Astrocyte (in vitro differentiated cells and primary cell): Measurements from ENCODE around the gene KMT2C. TPM values are rescaled to one million over a fixed set of nuclear protein-coding genes. Genes with fewer than 3 reads are reported as not detected.
"Not testable (repeated sequence)": the region's sequence is repeated elsewhere in the genome, so short reads cannot be mapped to it uniquely, and the experiment has no call there.

Experiments used
- DNase-seq: peaks from one replicate; pipeline ENCODE4 v3.0.0-alpha.2; 2010; ENCODE audit warnings: low read depth
- FAIRE-seq: peaks from 2 replicates; lab custom pipeline; 2011; peaks lifted over from hg19 to GRCh38; lab: Jason Lieb, UNC
- H2AFZ ChIP-seq: 2 replicates; pipeline ENCODE4 v1.6.0; 2012; ENCODE audit warnings: low read depth, low read length, inconsistent platforms
- H3K27ac ChIP-seq: 2 replicates; pipeline ENCODE4 v1.5.1; 2011; ENCODE audit warnings: low read depth, low read length, inconsistent platforms
- H3K27me3 ChIP-seq: 2 replicates; pipeline ENCODE4 v1.6.0; 2011; ENCODE audit warnings: low read length, inconsistent platforms; ENCODE audit not compliant: insufficient read depth
- H3K36me3 ChIP-seq: 2 replicates; pipeline ENCODE4 v1.5.1; 2011; ENCODE audit warnings: low read length, inconsistent platforms; ENCODE audit not compliant: insufficient read depth
- H3K4me1 ChIP-seq: 2 replicates; pipeline ENCODE4 v1.5.1; 2011; ENCODE audit warnings: low read length, inconsistent platforms; ENCODE audit not compliant: insufficient read depth
- H3K4me2 ChIP-seq: 2 replicates; pipeline ENCODE4 v1.6.0; 2012; ENCODE audit warnings: low read length, inconsistent platforms
- H3K4me3 ChIP-seq: 2 replicates; pipeline ENCODE4 v1.5.1; 2011; ENCODE audit warnings: low read depth, mild to moderate bottlenecking, low read length, inconsistent platforms; ENCODE audit not compliant: insufficient read depth
- H3K79me2 ChIP-seq: 2 replicates; pipeline ENCODE4 v1.6.0; 2012; ENCODE audit warnings: mild to moderate bottlenecking, low read length, inconsistent platforms; ENCODE audit not compliant: insufficient read depth
- H3K9ac ChIP-seq: 2 replicates; pipeline ENCODE4 v1.6.0; 2012; ENCODE audit warnings: mild to moderate bottlenecking, low read length, inconsistent platforms
- H3K9me3 ChIP-seq: 2 replicates; pipeline ENCODE4 v1.5.1; 2012; ENCODE audit warnings: low read depth, mild to moderate bottlenecking, low read length, inconsistent platforms; ENCODE audit not compliant: insufficient read depth
- H4K20me1 ChIP-seq: 2 replicates; pipeline ENCODE4 v1.6.0; 2012; ENCODE audit warnings: low read length, inconsistent platforms; ENCODE audit not compliant: insufficient read depth
- H3K27ac Mint-ChIP-seq: one replicate; pipeline ENCODE4 v1.8.0; 2021; ENCODE audit warnings: mild to moderate bottlenecking, mixed read lengths; ENCODE audit not compliant: unreplicated experiment
- H3K27me3 Mint-ChIP-seq: one replicate; pipeline ENCODE4 v1.8.0; 2021; ENCODE audit warnings: low read depth, mixed read lengths; ENCODE audit not compliant: unreplicated experiment
- H3K36me3 Mint-ChIP-seq: one replicate; pipeline ENCODE4 v1.8.0; 2021; ENCODE audit warnings: low read depth, mixed read lengths; ENCODE audit not compliant: unreplicated experiment
- H3K4me1 Mint-ChIP-seq: one replicate; pipeline ENCODE4 v1.8.0; 2021; ENCODE audit warnings: low read depth, mixed read lengths; ENCODE audit not compliant: unreplicated experiment
- H3K4me3 Mint-ChIP-seq: one replicate; pipeline ENCODE4 v1.8.0; 2021; ENCODE audit warnings: mild to moderate bottlenecking, moderate library complexity, mixed read lengths; ENCODE audit not compliant: unreplicated experiment
- H3K9me3 Mint-ChIP-seq: one replicate; pipeline ENCODE4 v1.8.0; 2021; ENCODE audit warnings: mild to moderate bottlenecking, mixed read lengths; ENCODE audit not compliant: unreplicated experiment
- CTCF ChIP-seq: IDR thresholded peaks from 2 replicates; pipeline ENCODE4 v1.5.1; 2011; ENCODE audit warnings: low read depth, mild to moderate bottlenecking, inconsistent platforms, low read length, moderate library complexity; ENCODE audit not compliant: insufficient read depth
- EZH2 ChIP-seq: IDR thresholded peaks from 2 replicates; pipeline ENCODE4 v1.6.1; 2012; ENCODE audit warnings: mild to moderate bottlenecking, low read length, inconsistent platforms; ENCODE audit not compliant: insufficient read depth
- total RNA-seq: library from RNA; stranded (reverse); gene quantifications from 2 replicates; pipeline ENCODE4 v1.2.1, GENCODE V29; 2021

The KMT2C gene
- total RNA-seq, 1 donor from 2014 or later: 59.0 TPM

- H3K9ac ChIP-seq, H3K27me3 Mint-ChIP-seq, H3K27me3 ChIP-seq, H2AFZ ChIP-seq, H3K36me3 Mint-ChIP-seq, H3K36me3 ChIP-seq, H3K4me2 ChIP-seq, H3K9me3 ChIP-seq, H3K4me3 ChIP-seq, H3K9me3 Mint-ChIP-seq, H3K27ac ChIP-seq, H3K4me3 Mint-ChIP-seq, H3K4me1 ChIP-seq: not testable (repeated sequence)
- DNase-seq (peak; percentile 35), FAIRE-seq (peak; percentile 20)
- Histone ChIP-seq H3K79me2 (peaks cover 96% of the 10 kb centered on the region), H4K20me1 (peaks cover 87% of the 10 kb centered on the region)
- Mint-ChIP-seq H3K27ac (peak overlapping the region; percentile 26), H3K4me1 (peaks cover 11% of the 10 kb centered on the region)
- TF ChIP-seq CTCF: peak; percentile 48
These were observed 41.6 kb downstream of the KMT2C start for GRCh38 chr7:152394214-152394613.

GRCh38 chr7:152392254-152392653, 43.5 kb downstream of the KMT2C start:
- Mint-ChIP-seq H3K27me3 (no peaks in the 10 kb centered on the region), H3K4me1 (peaks cover 11% of the 10 kb centered on the region), H3K9me3 (no peaks in the 10 kb centered on the region), H3K27ac (no peak overlapping the region), H3K36me3 (no peaks in the 10 kb centered on the region), H3K4me3 (no peak overlapping the region)
- H3K9ac ChIP-seq: no peak overlapping the region
- no peak overlapping the region for H3K4me3 ChIP-seq
- no peaks in the 10 kb centered on the region for H3K27me3 ChIP-seq
- no peak for DNase-seq
- TF ChIP-seq EZH2 (no peak), CTCF (no peak)
- H3K36me3 ChIP-seq: no peaks in the 10 kb centered on the region
- FAIRE-seq: no peak
- no peaks in the 10 kb centered on the region for H3K9me3 ChIP-seq
- peaks cover 94% of the 10 kb centered on the region for H3K79me2 ChIP-seq
- no peak overlapping the region for H3K4me2 ChIP-seq
- H4K20me1 ChIP-seq: peaks cover 77% of the 10 kb centered on the region
- H3K27ac ChIP-seq: no peak overlapping the region
- H2AFZ ChIP-seq: no peak overlapping the region
- H3K4me1 ChIP-seq: no peaks in the 10 kb centered on the region

- H3K27ac Mint-ChIP-seq, H3K4me3 ChIP-seq, H3K9me3 Mint-ChIP-seq, H3K4me1 ChIP-seq, DNase-seq, H3K36me3 ChIP-seq, H2AFZ ChIP-seq, H3K27me3 Mint-ChIP-seq, H3K4me2 ChIP-seq, H3K4me1 Mint-ChIP-seq, H3K36me3 Mint-ChIP-seq, H3K27me3 ChIP-seq, H3K9me3 ChIP-seq, H3K9ac ChIP-seq, H3K27ac ChIP-seq, H3K4me3 Mint-ChIP-seq: not testable (repeated sequence)
- H3K79me2 ChIP-seq: peaks cover 86% of the 10 kb centered on the region
- peaks cover 54% of the 10 kb centered on the region for H4K20me1 ChIP-seq
- FAIRE-seq: peak; percentile 80
These were observed 49.6 kb downstream of the KMT2C start for GRCh38 chr7:152386136-152386764.

GRCh38 chr7:152384235-152385200, 51.3 kb downstream of the KMT2C start:
- H3K4me1 Mint-ChIP-seq, H3K4me2 ChIP-seq, H3K27ac ChIP-seq, H3K9me3 Mint-ChIP-seq, H2AFZ ChIP-seq, H3K4me1 ChIP-seq, H3K36me3 ChIP-seq, H3K27me3 Mint-ChIP-seq, H3K36me3 Mint-ChIP-seq, H3K4me3 ChIP-seq, H3K9ac ChIP-seq, H3K4me3 Mint-ChIP-seq, DNase-seq, FAIRE-seq, H3K27ac Mint-ChIP-seq, H3K27me3 ChIP-seq, H3K9me3 ChIP-seq: not testable (repeated sequence)
- peaks cover 87% of the 10 kb centered on the region for H3K79me2 ChIP-seq
- peaks cover 59% of the 10 kb centered on the region for H4K20me1 ChIP-seq
